ENCODE measurements around the gene NAGA.
A peak's percentile ranks its signal among the peaks of the same experiment; 100 is the strongest.

NAGA gene

GRCh38 chr22:42052765-42053164, 17.8 kb downstream of the NAGA start:
- DNase-seq (ENCODE audit: extremely low spot score, insufficient read length, low read depth) = no peak
- FAIRE-seq = no peak

- no peak for DNase-seq (ENCODE audit: extremely low spot score, insufficient read length, low read depth)
- FAIRE-seq = no peak
These were observed 19.9 kb downstream of the NAGA start for GRCh38 chr22:42050641-42051180.

GRCh38 chr22:42041784-42042183, 28.8 kb downstream of the NAGA start:
- FAIRE-seq (peak; percentile 15), DNase-seq (ENCODE audit: extremely low spot score, insufficient read length, low read depth) (no peak)

- DNase-seq (ENCODE audit: extremely low spot score, insufficient read length, low read depth) (no peak), FAIRE-seq (no peak)
These were observed 31.3 kb downstream of the NAGA start for GRCh38 chr22:42039271-42039670.

- no peak for FAIRE-seq
- no peak for DNase-seq (ENCODE audit: extremely low spot score, insufficient read length, low read depth)
These were observed 35.4 kb downstream of the NAGA start for GRCh38 chr22:42035256-42035655.

- FAIRE-seq (no peak), DNase-seq (ENCODE audit: extremely low spot score, insufficient read length, low read depth) (no peak)
These were observed 37.1 kb downstream of the NAGA start for GRCh38 chr22:42033263-42034181.

- FAIRE-seq = no peak
- DNase-seq (ENCODE audit: extremely low spot score, insufficient read length, low read depth) = no peak
These were observed 43.9 kb downstream of the NAGA start for GRCh38 chr22:42026705-42027104.

- DNase-seq (ENCODE audit: extremely low spot score, insufficient read length, low read depth) (no peak), FAIRE-seq (no peak)
These were observed 45.2 kb downstream of the NAGA start for GRCh38 chr22:42025421-42025820.

- DNase-seq (ENCODE audit: extremely low spot score, insufficient read length, low read depth) = no peak
- FAIRE-seq = peak; percentile 72
These were observed 48.3 kb downstream of the NAGA start for GRCh38 chr22:42022162-42022847.

- DNase-seq (ENCODE audit: extremely low spot score, insufficient read length, low read depth) (no peak), FAIRE-seq (no peak)
These were observed 49.0 kb downstream of the NAGA start for GRCh38 chr22:42021571-42021970.

- DNase-seq (ENCODE audit: extremely low spot score, insufficient read length, low read depth) (no peak), FAIRE-seq (no peak)
These were observed 52.4 kb downstream of the NAGA start for GRCh38 chr22:42018224-42018623.

- FAIRE-seq = no peak
- DNase-seq (ENCODE audit: extremely low spot score, insufficient read length, low read depth) = no peak
These were observed 54.5 kb downstream of the NAGA start for GRCh38 chr22:42016111-42016510.

GRCh38 chr22:42013385-42013784, 57.2 kb downstream of the NAGA start:
- DNase-seq (ENCODE audit: extremely low spot score, insufficient read length, low read depth) (no peak), FAIRE-seq (no peak)

- FAIRE-seq = no peak
These were observed 59.8 kb downstream of the NAGA start for GRCh38 chr22:42010778-42011177.

More at GRCh38 chr22:42010778-42011177, 59.8 kb downstream of the NAGA start:
- DNase-seq (ENCODE audit: extremely low spot score, insufficient read length, low read depth) = no peak
